Thyroid gland (tissue), 4 donors: ENCODE data around the gene CAPN10.

ENCODE experiments used
- CTCF ChIP-seq, 6 experiments: fragments of 200-600 bp in 3 of 6; fragments of 450-650 bp in 3 of 6; sonication (generic) in 3 of 6; IDR thresholded peaks; one replicate each; pipeline ENCODE4 v1.5.1; 2016 to 2019; ENCODE audit warnings: antibody characterized with exemption in 6 of 6, mild to moderate bottlenecking in 2 of 6, inconsistent platforms in 1 of 6, moderate library complexity in 1 of 6
- POLR2A ChIP-seq, 2 donors: fragments of 450-650 bp; IDR thresholded peaks; one replicate each; pipeline ENCODE4 v1.6.1; 2017; ENCODE audit warnings: antibody characterized with exemption in 2 of 2, mild to moderate bottlenecking in 2 of 2, moderate library complexity in 1 of 2

- TF ChIP-seq CTCF (IDR thresholded peaks at IDR 0.05) (no peak), POLR2A (IDR thresholded peaks at IDR 0.05) (no peak)
Observed at GRCh38 chr2:240615396-240615795, 28.9 kb downstream of the CAPN10 start.
